ENCODE data around the gene GPR37L1.

- TF ChIP-seq POLR2A (IDR thresholded peaks at IDR 0.05) = no peak
- TF ChIP-seq CTCF (IDR thresholded peaks at IDR 0.05) = no peak
- no peak for TF ChIP-seq POLR2AphosphoS5 (IDR thresholded peaks at IDR 0.05)
Observed at GRCh38 chr1:202161151-202162046, 38.7 kb downstream of the GPR37L1 start.
